ENCODE data around the gene FFAR2. TPM values are rescaled to one million over a fixed set of nuclear protein-coding genes. Genes with fewer than 3 reads are reported as not detected.
"Not testable (repeated sequence)": the region's sequence is repeated elsewhere in the genome, so short reads cannot be mapped to it uniquely, and the experiment has no call there.

The FFAR2 gene
- total RNA-seq, 1 donor from 2014 or later: not detected

- H3K4me1 ChIP-seq: peaks cover 8% of the 10 kb centered on the region
- intact Hi-C loops (cut with DNase I): no loop called here
- no peaks in the 10 kb centered on the region for H3K36me3 ChIP-seq
- no peak overlapping the region for H3K27ac ChIP-seq
- DNase-seq (ENCODE audit: extremely low spot score in 2 of 2): no peak
- TF ChIP-seq POLR2A (IDR thresholded peaks at IDR 0.05): no peak
- no peak for TF ChIP-seq POLR2AphosphoS5 (IDR thresholded peaks at IDR 0.05; ENCODE audit: insufficient read depth in 1 of 2, low read depth in 1 of 2)
- TF ChIP-seq CTCF (IDR thresholded peaks at IDR 0.05): no peak
- no peaks in the 10 kb centered on the region for H3K9me3 ChIP-seq
- no peaks in the 10 kb centered on the region for H3K27me3 ChIP-seq
- no peak overlapping the region for H3K4me3 ChIP-seq
Observed at GRCh38 chr19:35462476-35462953, 14.5 kb downstream of the FFAR2 start.

- H3K36me3 ChIP-seq; DNase-seq (ENCODE audit: extremely low spot score in 2 of 2); H3K9me3 ChIP-seq; H3K4me1 ChIP-seq; H3K4me3 ChIP-seq; H3K27me3 ChIP-seq; H3K27ac ChIP-seq; intact Hi-C loops (cut with DNase I): not testable (repeated sequence)
Observed at GRCh38 chr19:35462956-35463355, 14.9 kb downstream of the FFAR2 start.

GRCh38 chr19:35466259-35466658, 18.2 kb downstream of the FFAR2 start:
- H3K36me3 ChIP-seq: no peaks in the 10 kb centered on the region
- no peaks in the 10 kb centered on the region for H3K27me3 ChIP-seq
- TF ChIP-seq CTCF (IDR thresholded peaks at IDR 0.05): no peak
- TF ChIP-seq POLR2AphosphoS5 (IDR thresholded peaks at IDR 0.05; ENCODE audit: insufficient read depth in 1 of 2, low read depth in 1 of 2): no peak
- no peak for TF ChIP-seq POLR2A (IDR thresholded peaks at IDR 0.05)
- no peak for DNase-seq (ENCODE audit: extremely low spot score in 2 of 2)
- H3K4me3 ChIP-seq: no peak overlapping the region
- no peaks in the 10 kb centered on the region for H3K9me3 ChIP-seq
- H3K27ac ChIP-seq: no peak overlapping the region
- no peaks in the 10 kb centered on the region for H3K4me1 ChIP-seq
- intact Hi-C loops (cut with DNase I): no loop called here

GRCh38 chr19:35468637-35469036, 20.6 kb downstream of the FFAR2 start:
- no peaks in the 10 kb centered on the region for H3K27me3 ChIP-seq
- H3K9me3 ChIP-seq: no peaks in the 10 kb centered on the region
- no peaks in the 10 kb centered on the region for H3K4me1 ChIP-seq
- TF ChIP-seq POLR2AphosphoS5 (IDR thresholded peaks at IDR 0.05; ENCODE audit: insufficient read depth in 1 of 2, low read depth in 1 of 2) (no peak), CTCF (IDR thresholded peaks at IDR 0.05) (peak in 2 of 3 experiments; percentile 13 to 36), POLR2A (IDR thresholded peaks at IDR 0.05) (no peak)
- no peak overlapping the region for H3K4me3 ChIP-seq
- no peak for DNase-seq (ENCODE audit: extremely low spot score in 2 of 2)
- intact Hi-C loops (cut with DNase I): no loop called here
- H3K27ac ChIP-seq: no peak overlapping the region
- no peaks in the 10 kb centered on the region for H3K36me3 ChIP-seq

- Histone ChIP-seq H3K27ac (no peak overlapping the region), H3K36me3 (no peaks in the 10 kb centered on the region), H3K4me1 (no peaks in the 10 kb centered on the region), H3K27me3 (no peaks in the 10 kb centered on the region), H3K9me3 (no peaks in the 10 kb centered on the region), H3K4me3 (no peak overlapping the region)
- no peak for TF ChIP-seq CTCF (IDR thresholded peaks at IDR 0.05)
- TF ChIP-seq POLR2AphosphoS5 (IDR thresholded peaks at IDR 0.05; ENCODE audit: insufficient read depth in 1 of 2, low read depth in 1 of 2): no peak
- no peak for TF ChIP-seq POLR2A (IDR thresholded peaks at IDR 0.05)
- intact Hi-C loops (cut with DNase I): no loop called here
- no peak for DNase-seq (ENCODE audit: extremely low spot score in 2 of 2)
Observed at GRCh38 chr19:35470128-35470527, 22.1 kb downstream of the FFAR2 start.

GRCh38 chr19:35471075-35471474, 23.0 kb downstream of the FFAR2 start:
- intact Hi-C loops (cut with DNase I): not testable (repeated sequence)

More at GRCh38 chr19:35471075-35471474, 23.0 kb downstream of the FFAR2 start:
- not testable (repeated sequence) for DNase-seq (ENCODE audit: extremely low spot score in 2 of 2); H3K4me1 ChIP-seq; H3K4me3 ChIP-seq; H3K27me3 ChIP-seq; H3K27ac ChIP-seq; H3K9me3 ChIP-seq; H3K36me3 ChIP-seq
